NCI-H1048 (cell line): ENCODE measurements around the gene NBR1.
"Not testable (repeated sequence)": the region's sequence is repeated elsewhere in the genome, so short reads cannot be mapped to it uniquely, and the experiment has no call there.

ENCODE experiments used
- DNase-seq: peaks from one replicate; lab custom pipeline; 2025; lab: John Stamatoyannopoulos, UW

The NBR1 gene

DNA sequence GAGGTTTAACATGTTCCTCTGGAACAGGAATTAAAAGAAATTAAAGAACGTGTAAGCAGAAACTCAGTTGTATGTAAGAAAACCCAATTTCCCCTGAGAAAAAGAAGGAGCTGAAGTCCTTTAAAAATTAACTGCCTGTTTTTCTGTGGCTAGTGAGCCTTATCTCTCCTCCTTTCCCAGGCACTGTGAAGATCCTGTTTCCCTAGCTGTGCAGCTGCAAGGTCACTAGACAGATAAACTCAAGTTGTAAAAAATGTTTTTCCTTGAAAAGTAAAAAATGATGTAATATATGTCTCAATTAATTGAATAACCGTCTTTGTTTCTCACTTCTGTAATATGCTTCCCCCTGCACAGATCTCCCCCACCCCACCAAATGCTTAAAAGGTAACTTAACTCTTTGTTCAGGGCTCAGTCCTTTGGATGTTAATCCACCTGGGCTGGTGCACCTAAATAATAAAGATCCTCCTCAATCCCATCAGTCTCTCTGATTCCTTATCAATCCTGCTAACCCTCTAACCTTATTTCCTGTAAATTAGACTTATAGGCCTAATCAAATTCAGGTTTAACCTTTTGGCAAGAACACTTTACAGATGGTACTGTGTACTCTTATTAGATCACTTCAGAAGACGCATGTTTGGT lies 17.7 kb upstream of the NBR1 start:
- not testable (repeated sequence) for DNase-seq

DNA sequence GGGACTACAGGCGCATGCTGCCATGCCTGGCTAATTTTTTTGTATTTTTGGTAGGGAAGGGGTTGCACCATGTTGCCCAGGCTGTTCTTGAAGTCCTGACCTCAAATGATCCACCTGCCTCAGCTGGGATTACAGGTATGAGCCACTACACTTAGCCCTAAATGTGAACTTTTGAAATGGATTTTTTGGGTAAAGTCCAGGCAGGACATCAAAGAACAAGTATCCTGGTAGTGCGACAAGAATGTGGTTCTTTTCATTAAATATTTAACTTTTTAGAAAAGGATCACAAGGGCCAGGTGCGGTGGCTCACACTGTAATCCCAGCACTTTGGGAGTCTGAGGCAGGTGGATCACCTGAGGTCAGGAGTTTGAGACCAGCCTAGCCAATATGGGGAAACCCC lies 15.3 kb upstream of the NBR1 start:
- no peak for DNase-seq

DNA sequence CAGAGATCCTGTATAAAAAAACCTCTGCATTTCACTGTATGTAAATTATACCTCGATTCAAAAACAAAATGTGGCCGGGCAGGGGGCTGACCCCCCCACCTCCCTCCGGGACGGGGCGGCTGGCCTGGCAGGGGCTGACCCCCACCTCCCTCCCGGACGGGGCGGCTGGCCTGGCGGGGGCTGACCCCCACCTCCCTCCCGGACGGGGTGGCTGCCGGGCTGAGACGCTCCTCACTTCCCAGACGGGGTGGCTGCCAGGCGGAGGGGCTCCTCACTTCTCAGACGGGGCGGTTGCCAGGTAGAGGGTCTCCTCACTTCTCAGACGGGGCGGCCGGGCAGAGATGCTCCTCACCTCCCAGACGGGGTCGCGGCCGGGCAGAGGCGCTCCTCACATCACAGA lies 11.8 kb upstream of the NBR1 start:
- not testable (repeated sequence) for DNase-seq

DNA sequence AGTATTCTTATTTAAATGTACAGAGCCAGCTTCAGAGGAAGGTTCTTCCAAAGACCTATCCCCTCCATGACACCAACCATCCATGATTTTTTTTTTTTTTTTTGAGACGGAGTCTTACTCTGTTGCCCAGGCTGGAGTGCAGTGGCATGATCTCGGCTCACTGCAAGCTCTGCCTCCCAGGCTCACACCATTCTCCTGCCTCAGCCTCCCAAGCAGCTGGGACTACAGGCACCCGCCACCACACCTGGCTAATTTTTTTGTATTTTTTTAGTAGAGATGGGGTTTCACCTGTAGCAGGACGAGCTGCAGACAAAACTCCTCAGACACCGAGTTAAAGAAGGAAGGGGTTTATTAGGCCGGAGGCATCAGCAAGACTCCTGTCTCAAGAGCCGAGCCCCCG lies 11.1 kb upstream of the NBR1 start:
- not testable (repeated sequence) for DNase-seq

DNA sequence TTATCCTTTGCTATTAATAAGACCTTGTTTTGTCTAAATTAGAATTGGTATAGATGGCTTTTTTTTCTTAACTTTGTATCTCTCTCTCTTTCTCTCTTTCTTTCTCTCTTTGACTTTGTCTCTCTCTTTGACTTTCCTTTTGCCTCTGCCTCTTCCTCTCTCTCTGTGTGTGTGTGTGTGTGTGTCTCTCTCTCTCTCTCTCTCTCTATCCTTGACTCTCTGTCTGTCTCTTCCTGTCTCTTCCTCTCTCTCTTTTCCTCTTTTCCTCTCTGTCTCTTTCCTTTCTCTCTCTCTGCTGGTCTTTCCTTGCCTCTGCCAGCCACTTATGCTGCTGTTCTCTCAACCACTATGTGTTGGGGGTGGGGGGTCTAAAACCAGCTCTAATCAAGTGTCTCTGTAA lies 5.0 kb upstream of the NBR1 start:
- not testable (repeated sequence) for DNase-seq

DNA sequence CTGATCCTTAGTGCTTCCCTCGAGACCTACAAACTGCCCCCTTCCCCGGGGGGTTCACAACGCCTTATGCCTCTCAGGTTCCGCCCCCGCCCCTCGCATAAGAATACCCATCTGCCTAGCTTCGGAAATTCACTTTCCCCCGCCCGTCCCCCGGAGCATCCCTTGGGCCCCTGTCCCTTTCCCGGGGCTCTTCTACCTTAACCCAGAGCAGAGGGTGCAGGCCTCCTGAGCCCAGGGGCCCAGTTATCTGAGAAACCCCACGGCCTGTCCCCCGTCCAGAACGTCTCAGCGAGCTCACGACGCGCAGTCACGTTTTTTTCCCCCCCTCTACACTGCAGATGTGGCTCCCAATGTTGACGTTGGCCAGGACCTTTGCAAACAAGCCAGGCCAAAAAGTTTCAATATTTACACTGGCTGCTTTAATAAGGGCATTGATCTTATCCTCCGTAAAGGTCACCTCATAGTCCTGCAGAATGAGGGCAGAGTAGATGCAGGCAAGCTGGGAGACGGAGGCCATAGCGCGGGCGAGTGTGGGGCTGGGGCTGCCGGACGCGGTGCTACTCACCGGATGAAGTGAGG lies 1.4 kb upstream of the NBR1 start:
- DNase-seq = no peak

DNA sequence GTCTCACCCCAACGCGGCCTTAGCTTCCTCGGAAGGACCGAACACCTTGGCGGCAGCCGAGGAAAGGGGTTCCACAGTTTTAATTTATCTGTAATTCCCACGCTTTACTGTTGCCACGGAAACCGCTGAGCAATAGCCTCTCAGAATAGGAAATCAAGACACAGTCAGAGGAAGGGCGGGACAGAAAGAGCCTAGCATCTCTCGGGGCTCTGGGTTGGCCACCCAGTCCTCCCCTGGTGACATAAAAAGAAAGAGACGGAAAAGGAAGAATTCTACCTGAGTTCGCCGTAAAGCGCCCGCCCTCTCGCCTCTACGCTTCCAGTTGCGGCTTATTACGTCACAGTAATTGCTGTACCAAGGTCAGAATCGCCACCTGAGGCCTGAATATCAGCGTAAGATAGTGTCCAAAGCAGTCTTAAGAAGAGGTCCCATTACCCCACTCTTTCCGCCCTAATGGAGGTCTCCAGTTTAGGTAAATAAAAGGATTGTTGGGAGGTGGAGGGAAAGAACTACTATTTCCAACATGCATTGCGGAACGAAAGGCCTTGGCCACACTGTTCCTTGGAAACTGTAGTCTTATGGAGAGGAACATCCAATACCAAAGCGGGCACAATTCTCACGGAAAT lies 761 bp upstream of the NBR1 start:
- DNase-seq = peak; percentile 88

DNA sequence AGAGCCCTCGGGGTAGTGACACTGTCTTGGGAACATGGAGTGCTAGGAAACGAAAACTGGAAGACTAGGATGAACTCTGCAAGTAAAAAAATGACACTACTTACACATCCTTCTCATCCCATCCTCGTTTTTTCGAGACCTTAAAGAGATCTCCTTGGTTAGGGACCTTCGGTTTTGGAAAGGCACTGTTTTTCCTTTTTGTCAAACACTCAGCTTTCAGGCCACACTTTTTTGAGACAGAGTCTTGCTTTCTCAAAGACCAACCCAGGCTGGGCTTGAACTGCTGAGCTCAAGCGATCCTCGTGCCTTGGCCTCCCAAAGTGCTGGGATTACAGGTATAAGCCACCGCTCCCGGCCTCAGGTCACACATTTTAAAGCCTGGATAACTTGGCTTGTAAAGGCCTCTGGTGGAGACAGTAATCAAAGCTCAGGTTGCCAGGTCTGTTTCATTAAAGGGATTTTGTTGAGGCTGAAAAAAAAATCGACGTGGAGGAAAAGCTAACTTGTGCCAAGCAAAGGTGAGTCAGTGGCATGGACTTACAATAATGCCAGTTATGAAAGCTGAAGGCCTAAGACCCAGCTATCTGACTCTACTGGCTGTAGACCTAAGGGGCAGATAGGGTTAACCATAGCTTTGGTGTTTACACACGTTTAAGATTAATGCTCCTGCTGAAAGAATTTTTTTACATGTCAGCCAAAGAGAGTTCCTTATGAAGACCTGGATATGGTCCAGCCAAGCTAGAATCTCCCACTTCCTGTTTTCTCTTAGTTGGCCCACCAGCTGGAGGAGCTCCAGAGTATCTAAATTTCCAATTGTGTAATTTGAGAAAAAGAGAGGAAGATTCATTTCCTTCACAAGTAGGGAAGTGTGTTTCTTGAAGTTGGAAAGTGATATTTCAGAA lies 823 bp downstream of the NBR1 start:
- DNase-seq = peak; percentile 21

DNA sequence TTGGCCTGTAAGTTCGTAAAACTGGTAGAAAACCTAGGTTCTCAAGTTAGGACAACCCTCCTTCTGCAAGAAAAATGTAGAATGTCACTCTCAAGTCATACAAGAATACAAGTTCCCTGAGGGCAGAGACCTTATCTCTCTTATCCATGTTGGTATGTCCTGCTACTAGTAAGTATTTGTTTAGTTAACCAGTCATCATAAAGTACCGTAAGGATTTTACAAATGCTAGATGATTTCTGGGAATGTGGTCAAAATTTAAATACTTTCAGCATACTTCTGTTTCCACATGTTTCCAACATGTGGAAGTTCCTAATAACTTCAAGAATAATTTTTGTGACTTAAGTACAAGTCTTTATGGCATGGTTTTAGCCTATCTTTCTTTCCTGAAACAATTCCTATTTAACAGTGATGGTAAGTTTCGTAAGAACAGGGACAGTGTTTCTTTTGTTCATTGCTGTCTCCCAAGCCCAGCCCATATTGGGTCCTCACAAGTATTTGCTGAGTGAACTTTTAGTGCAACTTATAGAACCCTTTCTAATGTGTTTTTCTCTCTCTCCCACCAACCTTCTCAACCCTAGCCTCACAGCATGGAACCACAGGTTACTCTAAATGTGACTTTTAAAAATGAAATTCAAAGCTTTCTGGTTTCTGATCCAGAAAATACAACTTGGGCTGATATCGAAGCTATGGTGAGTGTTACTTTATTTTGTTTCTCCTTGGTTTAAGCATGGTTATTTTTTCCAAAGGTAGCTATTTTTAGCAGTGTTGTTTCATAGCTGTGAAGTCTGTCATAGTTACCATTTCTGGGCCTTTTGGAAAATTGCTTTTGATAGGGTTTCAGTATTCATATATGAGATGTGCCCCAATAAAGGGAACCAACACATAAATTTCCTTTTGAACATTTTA lies 4.5 kb downstream of the NBR1 start:
- no peak for DNase-seq

DNA sequence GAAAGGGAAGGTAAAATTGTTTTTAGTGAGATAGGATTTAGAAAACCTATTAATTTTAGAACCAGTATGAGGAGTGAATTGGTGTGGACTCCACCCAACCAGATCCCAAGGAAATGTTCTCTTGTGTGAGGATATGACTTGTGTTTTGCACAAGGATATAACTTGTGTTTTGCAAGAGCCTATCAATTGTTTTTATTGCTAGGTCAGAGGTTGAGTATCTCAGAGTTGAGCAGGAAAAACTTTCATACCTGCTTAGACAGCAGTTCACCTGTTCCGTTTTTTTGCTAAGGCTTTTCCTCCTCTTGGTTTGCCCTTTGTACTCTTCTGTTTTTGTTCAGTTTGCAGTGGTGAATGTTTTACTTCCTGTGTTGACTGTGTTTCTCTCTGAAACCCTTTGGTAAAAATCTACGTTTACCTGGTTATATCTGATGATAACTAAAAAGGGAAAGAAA lies 5.1 kb downstream of the NBR1 start:
- DNase-seq = no peak

DNA sequence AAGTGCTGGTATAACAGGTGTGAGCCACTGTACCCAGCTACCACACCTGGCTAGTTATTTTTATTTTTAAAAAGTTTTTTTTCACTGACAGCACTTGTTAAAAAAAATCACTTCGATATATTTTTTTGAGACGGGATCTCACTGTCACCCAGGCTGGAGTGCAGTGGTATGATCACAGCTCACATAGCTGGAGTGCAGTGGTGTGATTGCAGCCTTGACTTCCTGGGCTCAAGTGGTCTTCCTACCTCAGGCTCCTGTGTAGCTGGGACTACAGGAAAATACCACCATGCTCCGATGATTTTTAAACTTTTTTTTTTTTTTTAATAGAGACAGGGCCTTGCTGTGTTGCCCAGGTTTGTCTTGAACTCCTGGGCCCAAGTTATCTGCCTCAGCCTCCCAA lies 12.9 kb downstream of the NBR1 start:
- no peak for DNase-seq

DNA sequence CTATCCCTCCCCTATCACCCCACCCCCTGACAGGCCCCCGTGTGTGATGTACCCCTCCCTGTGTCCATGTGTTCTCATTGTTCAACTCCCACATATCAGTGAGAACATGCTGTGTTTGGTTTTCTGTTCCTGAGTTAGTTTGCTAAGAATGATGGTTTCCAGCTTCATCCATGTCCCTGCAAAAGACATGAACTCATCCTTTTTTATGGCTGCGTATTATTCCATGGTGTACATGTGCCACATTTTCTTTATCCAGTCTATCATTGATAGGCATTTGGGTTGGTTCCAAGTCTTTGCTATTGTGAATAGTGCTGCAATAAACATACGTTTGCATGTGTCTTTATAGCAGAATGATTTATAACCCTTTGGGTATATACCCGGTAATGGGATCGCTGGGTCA lies 15.6 kb downstream of the NBR1 start:
- DNase-seq = not testable (repeated sequence)

DNA sequence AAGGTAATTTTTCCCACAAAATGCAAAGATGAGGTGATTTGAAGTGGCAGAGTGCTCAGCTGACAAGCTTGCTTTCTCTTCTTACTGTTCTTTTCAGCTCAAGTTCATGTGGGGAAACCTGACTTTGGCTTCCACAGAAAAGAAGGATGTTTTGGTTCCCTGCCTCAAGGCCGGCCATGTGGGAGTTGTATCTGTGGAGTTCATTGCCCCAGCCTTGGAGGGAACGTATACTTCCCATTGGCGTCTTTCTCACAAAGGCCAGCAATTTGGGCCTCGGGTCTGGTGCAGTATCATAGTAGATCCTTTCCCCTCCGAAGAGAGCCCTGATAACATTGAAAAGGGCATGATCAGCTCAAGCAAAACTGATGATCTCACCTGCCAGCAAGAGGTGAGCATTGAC lies 22.2 kb downstream of the NBR1 start:
- no peak for DNase-seq

DNA sequence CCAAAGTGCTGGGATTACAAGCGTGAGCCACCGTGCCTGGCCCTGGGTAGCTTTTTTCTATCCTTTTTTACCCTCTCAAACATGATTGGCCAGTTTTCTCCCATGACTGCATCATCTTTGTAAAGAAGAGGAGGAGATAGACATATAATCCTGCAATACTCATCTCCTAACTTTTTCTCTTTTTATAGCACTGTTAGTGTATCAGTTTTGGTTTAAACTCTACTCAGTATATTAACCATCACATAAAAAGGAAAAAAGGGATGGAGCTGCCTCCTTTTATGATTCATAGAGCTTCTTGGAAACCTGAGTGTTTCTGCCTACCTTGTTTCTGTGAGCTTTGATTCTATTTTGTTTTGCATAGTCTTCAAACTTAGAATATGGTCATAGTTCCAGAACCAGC lies 28.6 kb downstream of the NBR1 start:
- DNase-seq = no peak

DNA sequence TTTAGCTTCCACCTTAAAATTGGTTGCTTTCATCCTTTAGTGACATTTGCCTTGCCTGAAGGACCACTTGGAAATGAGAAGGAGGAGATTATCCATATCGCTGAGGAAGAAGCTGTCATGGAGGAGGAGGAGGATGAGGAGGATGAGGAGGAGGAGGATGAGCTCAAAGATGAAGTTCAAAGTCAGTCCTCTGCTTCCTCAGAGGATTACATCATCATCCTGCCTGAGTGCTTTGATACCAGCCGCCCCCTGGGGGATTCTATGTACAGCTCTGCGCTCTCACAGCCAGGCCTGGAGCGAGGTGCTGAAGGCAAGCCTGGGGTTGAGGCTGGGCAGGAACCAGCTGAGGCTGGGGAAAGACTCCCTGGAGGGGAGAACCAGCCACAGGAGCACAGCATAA lies 29.1 kb downstream of the NBR1 start:
- DNase-seq = no peak

DNA sequence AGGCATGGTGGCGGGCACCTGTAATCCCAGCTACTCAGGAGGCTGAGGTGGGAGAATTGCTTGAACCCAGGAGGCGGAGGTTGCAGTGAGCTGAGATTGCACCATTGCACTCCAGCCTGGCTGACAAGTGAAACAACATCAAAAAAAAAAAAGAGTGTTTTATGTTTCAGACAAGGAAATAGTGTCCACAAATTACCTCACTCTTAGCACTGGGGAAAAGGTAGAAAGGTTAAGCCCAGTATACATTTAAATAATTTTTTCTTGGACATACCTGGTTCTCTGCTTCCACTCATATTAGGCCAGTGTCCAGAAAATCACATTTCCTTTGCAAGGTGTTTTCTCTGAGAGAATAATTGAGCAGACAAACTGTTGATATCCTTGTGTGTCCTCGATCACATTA lies 32.0 kb downstream of the NBR1 start:
- not testable (repeated sequence) for DNase-seq

DNA sequence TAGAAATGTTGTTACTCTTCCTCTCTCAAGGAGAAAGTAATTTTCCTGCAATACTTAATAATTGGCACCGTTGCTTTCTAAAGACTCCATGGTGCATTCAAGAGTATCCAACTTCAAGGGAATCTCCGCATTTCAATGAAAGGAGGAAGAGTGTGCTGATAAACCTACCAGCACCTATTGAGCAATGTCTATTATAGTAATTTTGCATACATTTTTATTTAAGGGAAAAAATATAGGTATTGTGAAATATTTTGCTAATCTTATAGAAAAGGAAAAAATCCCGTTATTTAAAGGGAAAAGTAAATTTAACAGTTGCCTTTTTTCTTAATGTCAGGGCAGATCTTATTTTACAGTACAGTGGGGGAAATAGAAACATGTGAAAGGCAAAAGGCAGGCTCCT lies 39.6 kb downstream of the NBR1 start:
- no peak for DNase-seq

DNA sequence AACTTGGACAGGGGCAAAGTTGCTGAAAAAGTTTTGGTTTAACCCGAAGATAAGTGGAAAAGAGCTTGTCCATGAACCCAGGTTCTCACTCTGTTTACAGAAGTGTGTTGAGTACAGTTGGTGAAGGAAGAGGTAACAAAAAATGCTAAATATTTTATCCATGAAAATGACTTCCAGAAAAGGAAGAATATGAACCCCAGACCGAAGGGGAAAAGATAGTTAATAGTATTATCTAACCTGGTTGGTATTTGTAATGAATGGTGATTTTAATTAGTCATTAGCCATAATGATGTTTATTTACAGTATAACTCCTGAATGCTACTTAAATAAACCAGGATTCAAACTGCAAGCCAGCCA lies 40.1 kb downstream of the NBR1 start:
- no peak for DNase-seq

DNA sequence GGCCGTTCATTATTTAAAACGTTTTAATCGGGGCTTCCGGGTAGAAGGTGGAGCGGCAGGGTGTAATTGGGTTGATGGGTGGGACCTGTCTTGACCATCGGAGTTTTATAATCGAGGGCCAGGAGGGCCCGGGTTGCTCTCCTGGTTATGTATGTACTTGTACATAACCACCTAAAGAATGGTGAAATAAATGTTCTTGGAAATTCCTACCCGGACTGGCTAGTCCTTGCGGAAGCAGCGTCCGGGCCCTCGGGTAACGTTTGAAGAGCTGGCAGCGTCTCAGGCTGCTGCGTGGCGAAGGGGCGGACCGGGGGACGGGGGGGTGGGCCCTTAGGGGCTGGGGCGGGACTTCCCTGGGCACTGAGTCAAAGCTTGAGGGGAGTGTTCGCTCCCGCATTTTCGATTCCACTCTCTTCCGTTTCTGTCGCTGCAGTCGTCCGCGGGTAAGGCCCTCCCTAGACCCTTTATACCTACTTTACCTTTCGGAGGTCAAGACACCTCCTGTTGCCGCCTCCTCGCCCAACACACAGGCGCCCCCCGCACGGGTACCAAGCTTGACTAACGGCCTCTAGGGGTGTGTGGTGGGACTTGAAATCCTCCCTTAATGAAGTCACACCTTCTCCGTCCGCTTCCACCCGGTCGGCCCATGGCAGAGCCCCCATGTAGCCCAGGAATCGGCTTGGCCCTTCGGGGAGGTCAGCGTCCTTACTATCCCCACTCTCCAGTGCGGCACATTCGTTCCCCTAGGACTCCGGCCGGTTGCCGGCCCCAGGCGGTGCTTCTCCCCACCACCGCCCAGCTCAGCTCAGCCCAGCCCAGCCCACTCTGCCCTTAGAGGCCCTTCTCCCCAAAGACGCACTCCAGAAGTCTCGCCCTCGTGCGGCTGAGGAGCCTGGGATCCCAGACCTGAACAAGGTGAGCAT lies 40.7 kb downstream of the NBR1 start, which contains the start of gene TMEM106A:
Gene TMEM106A (plus strand): TSS at position 396 of the 923 bp plus-strand sequence. CDS start 1,167 bp downstream, outside the sequence.
- DNase-seq = no peak
